ENCODE data around the gene PDCD4. TPM values are rescaled to one million over a fixed set of nuclear protein-coding genes. Genes with fewer than 3 reads are reported as not detected.

The PDCD4 gene
- total and polyA plus RNA-seq, 2 of the 13 experiments (the other 11 are each of a cell fraction or from before 2014, with no cell fraction given), result 22.8 to 56.2 TPM

GRCh38 chr10:110871298-110872084 is at the start of gene PDCD4 (continued):
- TF ChIP-seq AHDC1 (CRISPR knock-in tag; IDR thresholded peaks at IDR 0.05; ENCODE audit: borderline replicate concordance), result peak; percentile 31; the same call in 1 of the 2 replicates
- peak; percentile 93 for TF ChIP-seq ZKSCAN5 (CRISPR knock-in tag; IDR thresholded peaks at IDR 0.05)
- TF ChIP-seq MED1 (CRISPR knock-in tag; IDR thresholded peaks at IDR 0.05), result peak; percentile 14; the same call in 1 of the 2 replicates
- TF ChIP-seq ZNF331 (CRISPR knock-in tag; IDR thresholded peaks at IDR 0.05), result 0 out of 2 replicates have a peak, but pooled peaks have one; percentile 9
- no peak for TF ChIP-seq ZNF737 (CRISPR knock-in tag; IDR thresholded peaks at IDR 0.05; ENCODE audit: borderline replicate concordance)
- TF ChIP-seq MLLT10 (CRISPR knock-in tag; IDR thresholded peaks at IDR 0.05), result no peak
- peak; percentile 28 for TF ChIP-seq ZMAT3 (CRISPR knock-in tag; conservative IDR thresholded peaks at IDR 0.05)
- peak; percentile 78 for TF ChIP-seq RBFOX2 (IDR thresholded peaks at IDR 0.05; ENCODE audit: low read depth, low read length)
- 0 out of 2 replicates have a peak, but pooled peaks have one; percentile 77 for TF ChIP-seq ZNF678 (CRISPR knock-in tag; IDR thresholded peaks at IDR 0.05)
- 0 out of 2 replicates have a peak, but pooled peaks have one; percentile 5 for TF ChIP-seq NR2C2 (CRISPR knock-in tag; IDR thresholded peaks at IDR 0.05; ENCODE audit: borderline replicate concordance)
- TF ChIP-seq EP300 (IDR thresholded peaks at IDR 0.05; ENCODE audit: low read depth in 2 of 2, low read length in 2 of 2), result peak in 1 of 2 experiments; percentile 75; a peak in 2 of 4 replicates
- no peak; the same call in 1 of the 2 replicates for TF ChIP-seq EP300 (CRISPR knock-in tag; IDR thresholded peaks at IDR 0.05; ENCODE audit: borderline replicate concordance)
- TF ChIP-seq LBX2 (CRISPR knock-in tag; IDR thresholded peaks at IDR 0.05; ENCODE audit: borderline replicate concordance), result 0 out of 2 replicates have a peak, but pooled peaks have one; percentile 47
